OCI-LY1 (cell line): ENCODE data around the gene PKM.

Source experiments
- EZH2 ChIP-seq: fragments of 200-600 bp; sonication (generic), shearing (Covaris generic); IDR thresholded peaks from 2 replicates; pipeline ENCODE4 v1.8.0; 2017; ENCODE audit warnings: borderline replicate concordance, mixed run types, mild to moderate bottlenecking, antibody characterized with exemption, low read length, moderate library complexity, mixed read lengths
- TF ChIP-seq, protein P1 (sequence below): fragments of 200-600 bp; sonication (generic), shearing (Covaris generic); IDR thresholded peaks from 2 replicates; pipeline ENCODE4 v1.5.1; 2017; ENCODE audit warnings: mild to moderate bottlenecking, antibody characterized with exemption, low read length, moderate library complexity, mixed read lengths

DNA sequence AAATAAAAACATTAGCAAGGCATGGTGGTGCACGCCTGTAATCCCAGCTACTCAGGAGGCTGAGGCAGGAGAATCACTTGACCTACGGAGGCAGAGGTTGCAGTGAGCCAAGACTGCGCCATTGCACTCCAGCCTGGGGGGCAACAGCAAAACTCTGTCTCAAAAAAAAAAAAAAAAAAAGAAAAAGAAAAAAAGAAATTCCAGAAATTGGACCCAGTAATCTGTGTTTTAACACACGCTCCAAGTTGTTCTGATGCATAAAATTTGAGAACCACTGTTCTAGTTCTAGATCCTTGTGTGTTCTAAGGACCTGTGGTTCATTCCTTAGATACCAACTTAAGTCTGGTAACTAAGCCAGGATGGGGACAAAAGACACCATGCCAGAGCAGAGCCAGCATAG lies 38.7 kb upstream of the PKM start:
- TF ChIP-seq, protein P1, sequence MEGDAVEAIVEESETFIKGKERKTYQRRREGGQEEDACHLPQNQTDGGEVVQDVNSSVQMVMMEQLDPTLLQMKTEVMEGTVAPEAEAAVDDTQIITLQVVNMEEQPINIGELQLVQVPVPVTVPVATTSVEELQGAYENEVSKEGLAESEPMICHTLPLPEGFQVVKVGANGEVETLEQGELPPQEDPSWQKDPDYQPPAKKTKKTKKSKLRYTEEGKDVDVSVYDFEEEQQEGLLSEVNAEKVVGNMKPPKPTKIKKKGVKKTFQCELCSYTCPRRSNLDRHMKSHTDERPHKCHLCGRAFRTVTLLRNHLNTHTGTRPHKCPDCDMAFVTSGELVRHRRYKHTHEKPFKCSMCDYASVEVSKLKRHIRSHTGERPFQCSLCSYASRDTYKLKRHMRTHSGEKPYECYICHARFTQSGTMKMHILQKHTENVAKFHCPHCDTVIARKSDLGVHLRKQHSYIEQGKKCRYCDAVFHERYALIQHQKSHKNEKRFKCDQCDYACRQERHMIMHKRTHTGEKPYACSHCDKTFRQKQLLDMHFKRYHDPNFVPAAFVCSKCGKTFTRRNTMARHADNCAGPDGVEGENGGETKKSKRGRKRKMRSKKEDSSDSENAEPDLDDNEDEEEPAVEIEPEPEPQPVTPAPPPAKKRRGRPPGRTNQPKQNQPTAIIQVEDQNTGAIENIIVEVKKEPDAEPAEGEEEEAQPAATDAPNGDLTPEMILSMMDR: no peak
- TF ChIP-seq EZH2: no peak
